HG03460 (cell line): ENCODE results near the gene STIMATE.

ENCODE experiments used
- ATAC-seq: cut with Tn5 transposase; IDR thresholded peaks from one replicate; pipeline ENCODE4 v1.9.1; 2021; ENCODE audit not compliant: unreplicated experiment

STIMATE gene

GRCh38 chr3:52824037-52824436 is 73.3 kb downstream of the STIMATE start:
- no peak for ATAC-seq

- ATAC-seq = no peak
These were observed 75.0 kb downstream of the STIMATE start for GRCh38 chr3:52822363-52822762.

GRCh38 chr3:52820736-52821135 is 76.6 kb downstream of the STIMATE start:
- ATAC-seq = no peak

- no peak for ATAC-seq
These were observed 77.4 kb downstream of the STIMATE start for GRCh38 chr3:52819936-52820335.

GRCh38 chr3:52817860-52818259 is 79.5 kb downstream of the STIMATE start:
- ATAC-seq = no peak

- no peak for ATAC-seq
These were observed 80.1 kb downstream of the STIMATE start for GRCh38 chr3:52817221-52817620.

- ATAC-seq = no peak
These were observed 80.7 kb downstream of the STIMATE start for GRCh38 chr3:52816654-52817053.

GRCh38 chr3:52816199-52816598 is 81.1 kb downstream of the STIMATE start:
- no peak for ATAC-seq

- no peak for ATAC-seq
These were observed 83.5 kb downstream of the STIMATE start for GRCh38 chr3:52813810-52814209.

- ATAC-seq = no peak
These were observed 85.8 kb downstream of the STIMATE start for GRCh38 chr3:52811452-52812011.

- ATAC-seq = no peak
These were observed 86.4 kb downstream of the STIMATE start for GRCh38 chr3:52810923-52811322.

- ATAC-seq = no peak
These were observed 87.5 kb downstream of the STIMATE start for GRCh38 chr3:52809662-52810377.

- no peak for ATAC-seq
These were observed 88.2 kb downstream of the STIMATE start for GRCh38 chr3:52809149-52809548.

- no peak for ATAC-seq
These were observed 91.9 kb downstream of the STIMATE start for GRCh38 chr3:52805270-52806039.

- ATAC-seq = no peak
These were observed 95.5 kb downstream of the STIMATE start for GRCh38 chr3:52801839-52802238.

- no peak for ATAC-seq
These were observed 97.3 kb downstream of the STIMATE start for GRCh38 chr3:52800079-52800478.

- ATAC-seq = no peak
These were observed 98.3 kb downstream of the STIMATE start for GRCh38 chr3:52798978-52799476.

- no peak for ATAC-seq
These were observed 98.9 kb downstream of the STIMATE start for GRCh38 chr3:52798376-52798977.

- ATAC-seq = no peak
These were observed 100.9 kb downstream of the STIMATE start for GRCh38 chr3:52796411-52796810.

- ATAC-seq = no peak
These were observed 101.9 kb downstream of the STIMATE start for GRCh38 chr3:52795298-52795900.

- ATAC-seq = no peak
These were observed 102.7 kb downstream of the STIMATE start, which contains the start of gene ITIH3 for GRCh38 chr3:52794612-52795099. ITIH3 (plus strand) TSS chr3:52794796; CDS start chr3:52794804, 8 bp downstream.
